DOHH2 (cell line): ENCODE data around the gene CNIH2.

ENCODE experiments used
- CTCF ChIP-seq: fragments of 200-600 bp; sonication (generic); IDR thresholded peaks from one replicate; pipeline ENCODE4 v1.5.1; 2014; ENCODE audit warnings: antibody characterized with exemption, mild to moderate bottlenecking, low read depth, low read length; ENCODE audit not compliant: poor library complexity, severe bottlenecking
- EZH2phosphoT487 ChIP-seq: fragments of 200-600 bp; sonication (generic); IDR thresholded peaks from 2 replicates; pipeline ENCODE4 v1.6.1; 2017; ENCODE audit warnings: borderline replicate concordance, mild to moderate bottlenecking, antibody characterized with exemption, low read length, moderate library complexity, mixed read lengths

DNA sequence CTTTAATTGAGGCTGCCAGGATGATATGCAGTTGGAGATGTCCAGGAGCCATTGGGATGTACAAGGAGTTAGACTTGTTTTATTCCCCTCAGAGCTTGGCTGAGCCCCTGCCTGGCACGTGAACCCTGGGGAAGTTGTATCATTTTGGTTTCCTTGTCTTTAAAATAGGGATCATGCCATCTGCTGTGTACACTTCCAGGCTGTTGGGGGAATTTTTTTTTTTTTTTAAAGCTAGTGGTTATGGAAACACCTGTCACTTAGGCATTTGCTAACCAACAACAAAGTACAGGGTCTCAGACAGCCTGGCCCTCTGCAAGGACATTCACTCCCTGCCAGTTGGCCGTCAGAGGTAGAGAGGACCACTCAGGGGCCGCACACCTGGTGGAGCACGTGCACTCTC, 18.0 kb upstream of the CNIH2 start:
- TF ChIP-seq CTCF (no peak), EZH2phosphoT487 (no peak)
